Uterus (tissue), 2 donors: ENCODE data around the gene KRTAP1-1.
"Not testable (repeated sequence)": the region's sequence is repeated elsewhere in the genome, so short reads cannot be mapped to it uniquely, and the experiment has no call there.

Experiments used
- POLR2A ChIP-seq, 2 donors: fragments of 450-650 bp; IDR thresholded peaks; one replicate each; pipeline ENCODE4 v1.6.1; 2016; ENCODE audit warnings: antibody characterized with exemption in 2 of 2, mild to moderate bottlenecking in 1 of 2, moderate library complexity in 1 of 2
- TF ChIP-seq, protein P1 (sequence below), 4 experiments: fragments of 200-600 bp in 2 of 4; fragments of 450-650 bp in 2 of 4; sonication (generic) in 2 of 4; IDR thresholded peaks; one replicate each; pipeline ENCODE4 v1.5.1; 2016 to 2019; ENCODE audit warnings: antibody characterized with exemption in 4 of 4, mild to moderate bottlenecking in 2 of 4, moderate library complexity in 1 of 4

DNA sequence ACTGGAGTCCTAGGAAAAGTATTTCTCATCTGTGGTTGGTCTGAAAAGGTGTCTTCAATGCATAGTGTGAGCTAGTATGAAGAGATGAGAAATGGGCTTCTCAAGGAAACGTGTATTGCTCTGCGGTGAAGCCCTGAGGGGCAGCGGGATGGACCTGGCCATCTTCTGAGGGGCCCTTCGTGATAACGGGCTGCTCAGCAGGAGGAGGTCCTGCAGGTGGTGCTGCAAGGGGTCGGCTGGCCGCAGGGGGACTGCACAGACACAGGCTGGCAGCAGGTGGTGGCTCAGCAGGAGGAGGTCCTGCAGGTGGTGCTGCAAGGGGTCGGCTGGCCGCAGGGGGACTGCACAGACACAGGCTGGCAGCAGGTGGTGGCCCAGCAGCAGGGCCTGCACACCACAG is 13.3 kb upstream of the KRTAP1-1 start:
- TF ChIP-seq, protein P1, sequence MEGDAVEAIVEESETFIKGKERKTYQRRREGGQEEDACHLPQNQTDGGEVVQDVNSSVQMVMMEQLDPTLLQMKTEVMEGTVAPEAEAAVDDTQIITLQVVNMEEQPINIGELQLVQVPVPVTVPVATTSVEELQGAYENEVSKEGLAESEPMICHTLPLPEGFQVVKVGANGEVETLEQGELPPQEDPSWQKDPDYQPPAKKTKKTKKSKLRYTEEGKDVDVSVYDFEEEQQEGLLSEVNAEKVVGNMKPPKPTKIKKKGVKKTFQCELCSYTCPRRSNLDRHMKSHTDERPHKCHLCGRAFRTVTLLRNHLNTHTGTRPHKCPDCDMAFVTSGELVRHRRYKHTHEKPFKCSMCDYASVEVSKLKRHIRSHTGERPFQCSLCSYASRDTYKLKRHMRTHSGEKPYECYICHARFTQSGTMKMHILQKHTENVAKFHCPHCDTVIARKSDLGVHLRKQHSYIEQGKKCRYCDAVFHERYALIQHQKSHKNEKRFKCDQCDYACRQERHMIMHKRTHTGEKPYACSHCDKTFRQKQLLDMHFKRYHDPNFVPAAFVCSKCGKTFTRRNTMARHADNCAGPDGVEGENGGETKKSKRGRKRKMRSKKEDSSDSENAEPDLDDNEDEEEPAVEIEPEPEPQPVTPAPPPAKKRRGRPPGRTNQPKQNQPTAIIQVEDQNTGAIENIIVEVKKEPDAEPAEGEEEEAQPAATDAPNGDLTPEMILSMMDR (IDR thresholded peaks at IDR 0.05) = not testable (repeated sequence)
- not testable (repeated sequence) for TF ChIP-seq POLR2A (IDR thresholded peaks at IDR 0.05)
